ENCODE data around the gene PAPOLA.
"Not testable (repeated sequence)": the region's sequence is repeated elsewhere in the genome, so short reads cannot be mapped to it uniquely, and the experiment has no call there.

Gene PAPOLA

DNA sequence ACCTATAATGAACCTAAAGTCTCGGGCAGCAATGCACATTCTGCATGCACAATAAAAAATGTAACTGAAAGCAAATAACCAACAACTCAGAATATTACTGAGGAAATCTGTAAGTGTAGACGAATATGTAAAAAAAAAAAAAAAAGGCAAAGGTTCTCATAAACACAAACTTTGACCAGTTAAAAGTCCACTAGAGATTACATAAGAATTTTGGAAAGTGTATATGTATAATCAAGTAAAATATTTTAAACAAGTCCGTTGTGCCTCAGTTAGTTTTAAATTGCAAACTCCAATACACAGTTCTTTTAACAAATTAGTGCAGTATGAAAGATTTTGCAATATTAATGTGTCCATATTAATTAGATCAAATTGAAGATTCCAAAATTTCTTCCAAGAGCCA, 35.3 kb upstream of the PAPOLA start:
- TF ChIP-seq, protein P1, sequence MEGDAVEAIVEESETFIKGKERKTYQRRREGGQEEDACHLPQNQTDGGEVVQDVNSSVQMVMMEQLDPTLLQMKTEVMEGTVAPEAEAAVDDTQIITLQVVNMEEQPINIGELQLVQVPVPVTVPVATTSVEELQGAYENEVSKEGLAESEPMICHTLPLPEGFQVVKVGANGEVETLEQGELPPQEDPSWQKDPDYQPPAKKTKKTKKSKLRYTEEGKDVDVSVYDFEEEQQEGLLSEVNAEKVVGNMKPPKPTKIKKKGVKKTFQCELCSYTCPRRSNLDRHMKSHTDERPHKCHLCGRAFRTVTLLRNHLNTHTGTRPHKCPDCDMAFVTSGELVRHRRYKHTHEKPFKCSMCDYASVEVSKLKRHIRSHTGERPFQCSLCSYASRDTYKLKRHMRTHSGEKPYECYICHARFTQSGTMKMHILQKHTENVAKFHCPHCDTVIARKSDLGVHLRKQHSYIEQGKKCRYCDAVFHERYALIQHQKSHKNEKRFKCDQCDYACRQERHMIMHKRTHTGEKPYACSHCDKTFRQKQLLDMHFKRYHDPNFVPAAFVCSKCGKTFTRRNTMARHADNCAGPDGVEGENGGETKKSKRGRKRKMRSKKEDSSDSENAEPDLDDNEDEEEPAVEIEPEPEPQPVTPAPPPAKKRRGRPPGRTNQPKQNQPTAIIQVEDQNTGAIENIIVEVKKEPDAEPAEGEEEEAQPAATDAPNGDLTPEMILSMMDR (IDR thresholded peaks at IDR 0.05; ENCODE audit: insufficient read depth, missing control alignments): no peak
- FAIRE-seq (no peak), DNase-seq (ENCODE audit: insufficient read length, low spot score) (no peak)

DNA sequence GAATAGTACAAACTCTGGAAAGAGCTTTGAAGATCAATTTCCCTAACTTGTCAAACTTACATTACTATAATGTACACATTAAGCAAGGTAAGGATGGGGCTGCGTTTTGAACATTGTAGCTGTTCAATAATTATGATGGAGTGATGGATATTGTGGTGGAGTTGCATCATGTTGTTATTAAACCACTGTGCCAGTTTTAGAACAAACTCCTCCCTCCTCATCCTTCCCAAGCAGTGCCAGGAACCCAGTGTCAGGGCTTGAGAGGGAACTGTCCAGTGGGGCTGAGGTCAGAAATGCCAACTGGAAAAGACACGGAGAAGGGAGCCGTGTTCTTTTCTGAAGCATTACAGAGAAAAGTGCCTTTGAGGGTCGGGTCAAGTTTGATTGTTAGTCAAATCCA, 31.9 kb upstream of the PAPOLA start:
- DNase-seq (ENCODE audit: insufficient read length, low spot score) (no peak), FAIRE-seq (no peak)
- TF ChIP-seq, protein P1 (IDR thresholded peaks at IDR 0.05; ENCODE audit: insufficient read depth, missing control alignments): no peak

DNA sequence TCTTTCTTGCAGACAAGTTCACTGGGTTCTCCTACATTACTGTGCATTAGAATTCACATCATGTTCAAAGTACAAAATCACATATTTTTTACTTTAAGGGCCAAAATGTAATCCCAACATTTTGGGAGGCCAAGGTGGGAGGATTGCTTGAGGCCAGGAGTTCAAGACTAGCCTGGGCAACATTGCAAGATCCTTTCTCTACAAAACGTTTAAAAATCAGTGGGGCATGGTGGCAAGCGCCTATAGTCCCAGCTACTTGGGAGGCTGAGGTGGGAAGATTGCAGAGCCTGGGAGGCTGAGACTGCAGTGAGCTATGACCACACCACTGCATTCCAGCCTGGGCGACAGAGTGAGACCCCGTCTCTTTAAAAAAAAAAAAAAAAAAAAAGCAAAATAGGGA, 31.2 kb upstream of the PAPOLA start:
- not testable (repeated sequence) for FAIRE-seq; DNase-seq (ENCODE audit: insufficient read length, low spot score)

DNA sequence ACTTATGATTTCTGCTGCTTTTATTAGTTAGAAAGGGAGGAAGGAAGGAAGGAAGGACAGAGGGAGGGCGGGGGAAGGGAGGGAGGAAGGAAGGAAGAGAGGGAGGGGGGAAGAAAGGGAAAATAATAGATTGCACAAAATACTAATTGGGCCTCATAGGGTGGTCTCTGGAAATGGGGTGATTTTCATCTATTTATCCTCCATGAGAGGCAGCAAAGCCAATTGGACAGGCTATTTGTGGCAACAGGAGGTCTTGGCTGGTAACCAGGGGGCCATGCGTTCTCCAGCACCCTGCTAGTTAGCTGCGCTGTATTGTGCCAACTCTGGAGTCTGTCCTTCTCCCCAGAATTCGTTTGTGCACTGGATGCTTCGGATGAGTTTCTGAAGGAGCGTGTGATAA, 24.1 kb upstream of the PAPOLA start:
- TF ChIP-seq, protein P1 (IDR thresholded peaks at IDR 0.05; ENCODE audit: insufficient read depth, missing control alignments): no peak
- DNase-seq (ENCODE audit: insufficient read length, low spot score) (no peak), FAIRE-seq (no peak)

DNA sequence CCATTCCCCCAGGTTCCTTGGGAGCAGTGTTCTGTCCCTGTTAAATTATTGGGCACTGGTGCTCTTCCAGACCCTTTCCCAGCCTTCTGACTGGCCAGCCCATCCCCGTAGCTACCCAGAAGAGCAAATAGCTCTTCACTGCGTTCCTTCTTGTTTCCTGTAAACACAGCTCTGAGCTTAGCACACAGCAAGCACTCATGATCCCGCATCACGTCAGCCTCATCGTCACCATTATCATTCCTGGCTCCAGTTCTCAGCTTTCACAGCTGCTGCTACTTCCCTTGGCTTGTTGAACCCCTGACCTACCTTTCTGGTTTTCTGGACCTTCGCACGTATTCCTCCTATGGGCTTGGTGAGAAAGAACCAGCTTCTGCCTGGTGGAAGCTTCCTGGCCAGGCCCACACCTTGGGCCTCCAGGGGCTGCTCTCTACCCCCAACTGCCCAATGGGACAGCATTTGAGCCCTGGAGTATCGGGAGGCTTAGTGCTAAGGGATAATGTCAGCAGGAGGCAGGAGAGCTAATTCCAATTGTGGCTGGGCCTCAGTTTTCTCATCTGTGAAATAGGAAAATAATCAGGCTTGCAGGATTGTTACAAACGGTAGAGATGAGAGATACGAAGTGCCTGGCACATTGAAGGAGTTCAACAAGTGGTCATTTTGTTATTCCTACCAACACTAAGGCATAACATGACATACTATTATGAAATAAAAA, 22.6 kb upstream of the PAPOLA start:
- FAIRE-seq (no peak), DNase-seq (ENCODE audit: insufficient read length, low spot score) (no peak)
- TF ChIP-seq, protein P1 (IDR thresholded peaks at IDR 0.05; ENCODE audit: insufficient read depth, missing control alignments): no peak

DNA sequence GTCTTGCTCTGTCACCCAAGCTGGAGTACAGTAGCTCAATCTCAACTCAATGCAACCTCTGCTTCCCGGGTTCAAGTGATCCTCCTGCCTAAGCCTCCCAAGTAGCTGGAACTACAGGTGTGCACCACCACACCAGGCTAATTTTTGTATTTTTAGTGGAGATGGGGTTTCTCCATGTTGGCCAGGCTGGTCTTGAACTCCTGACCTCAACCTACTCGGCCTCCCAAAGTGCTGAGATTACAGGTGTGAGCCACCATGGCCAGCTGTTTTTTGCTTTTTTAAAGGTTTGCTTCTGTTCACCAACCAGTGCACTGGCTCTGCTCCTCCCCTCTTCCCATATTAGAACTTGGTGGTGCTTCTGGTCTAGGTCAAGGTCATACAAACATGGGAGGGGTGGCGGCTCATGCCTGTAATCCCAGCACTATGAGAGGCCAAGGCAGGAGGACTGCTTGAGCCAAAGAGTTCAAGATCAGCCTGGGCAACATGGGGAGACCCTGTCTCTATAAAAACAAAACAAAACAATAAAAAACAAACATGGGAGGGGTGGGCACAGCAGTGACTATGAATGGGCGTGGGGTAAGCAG, 20.4 kb upstream of the PAPOLA start:
- FAIRE-seq: no peak
- TF ChIP-seq, protein P1 (IDR thresholded peaks at IDR 0.05; ENCODE audit: insufficient read depth, missing control alignments): no peak
- DNase-seq (ENCODE audit: insufficient read length, low spot score): no peak

DNA sequence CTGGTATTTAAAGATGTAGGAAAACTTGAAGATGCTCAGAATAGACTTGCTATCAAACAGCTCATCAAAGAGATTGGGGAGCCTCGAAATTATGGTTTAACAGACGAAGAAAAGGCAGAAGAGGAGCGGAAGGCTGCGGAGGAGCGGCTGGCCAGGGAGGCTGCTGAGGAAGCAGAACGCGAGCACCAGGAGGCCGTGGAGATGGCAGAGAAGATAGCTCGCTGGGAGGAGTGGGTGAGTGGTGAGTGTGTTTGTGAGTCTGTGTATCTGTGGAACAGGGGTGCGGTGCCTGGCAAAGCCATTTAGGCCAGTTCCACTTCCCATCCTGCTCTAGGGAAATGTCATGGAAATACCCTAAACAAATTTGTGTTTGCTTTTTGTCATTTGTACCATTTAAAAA, 19.2 kb upstream of the PAPOLA start:
- DNase-seq (ENCODE audit: insufficient read length, low spot score): no peak
- TF ChIP-seq, protein P1 (IDR thresholded peaks at IDR 0.05; ENCODE audit: insufficient read depth, missing control alignments): no peak
- FAIRE-seq: no peak
